CD4-positive, alpha-beta T cell treated with Interleukin-10 for 1 hour (primary cell): Measurements from ENCODE around the gene PI4K2B.
"Not testable (repeated sequence)": the region's sequence is repeated elsewhere in the genome, so short reads cannot be mapped to it uniquely, and the experiment has no call there.

ENCODE experiments used
- DNase-seq: peaks from one replicate; pipeline ENCODE4 v3.0.0-alpha.2; 2020

Gene PI4K2B

DNA sequence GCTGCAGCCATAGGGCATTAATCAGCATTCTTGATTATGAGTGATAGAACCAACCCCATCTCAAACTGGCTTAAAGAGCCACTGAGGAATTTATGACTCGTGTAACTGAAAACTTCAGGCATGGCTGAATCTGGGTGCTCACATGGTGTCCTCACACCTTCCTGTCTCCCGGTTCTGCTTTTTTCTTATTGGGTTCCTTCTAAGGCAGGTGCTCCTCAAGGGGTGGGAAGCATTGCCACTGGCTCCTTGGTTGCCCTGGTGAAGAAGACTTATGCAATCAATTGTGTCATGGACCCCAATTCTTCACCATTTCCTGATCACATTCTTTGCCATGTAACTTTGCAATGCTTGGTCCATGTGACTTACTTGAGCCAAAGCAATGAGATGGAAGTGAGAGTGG lies 74.5 kb downstream of the PI4K2B start:
- DNase-seq = no peak

DNA sequence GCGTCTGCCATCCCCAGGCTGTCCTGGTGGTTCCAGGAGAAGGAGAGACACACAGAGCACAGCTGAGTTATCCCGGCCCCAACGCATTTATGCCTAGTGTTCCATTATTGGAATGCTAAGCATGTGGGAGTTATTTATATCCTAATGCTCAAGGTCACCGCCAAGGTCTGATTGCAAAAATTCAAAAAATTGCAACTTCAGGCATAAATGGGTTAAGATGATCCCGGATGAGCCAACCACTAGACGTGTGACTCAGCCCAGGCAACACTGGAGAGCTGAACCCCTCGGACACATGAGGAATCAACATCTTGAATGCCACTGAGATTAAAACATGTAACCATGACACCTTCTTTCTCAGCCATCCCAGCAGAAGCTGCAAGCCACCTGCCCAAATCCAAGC lies 74.9 kb downstream of the PI4K2B start:
- no peak for DNase-seq

GRCh38 chr4:25310066-25310802 lies 76.4 kb downstream of the PI4K2B start:
- no peak for DNase-seq

GRCh38 chr4:25310803-25311166 lies 77.0 kb downstream of the PI4K2B start:
- no peak for DNase-seq

- DNase-seq = peak; percentile 90
Observed at GRCh38 chr4:25312496-25313200, 78.8 kb downstream of the PI4K2B start, which contains the start of gene ZCCHC4. Gene ZCCHC4, plus strand, starts transcription at chr4:25312774. Its CDS starts 36 bp downstream, at chr4:25312810.

DNA sequence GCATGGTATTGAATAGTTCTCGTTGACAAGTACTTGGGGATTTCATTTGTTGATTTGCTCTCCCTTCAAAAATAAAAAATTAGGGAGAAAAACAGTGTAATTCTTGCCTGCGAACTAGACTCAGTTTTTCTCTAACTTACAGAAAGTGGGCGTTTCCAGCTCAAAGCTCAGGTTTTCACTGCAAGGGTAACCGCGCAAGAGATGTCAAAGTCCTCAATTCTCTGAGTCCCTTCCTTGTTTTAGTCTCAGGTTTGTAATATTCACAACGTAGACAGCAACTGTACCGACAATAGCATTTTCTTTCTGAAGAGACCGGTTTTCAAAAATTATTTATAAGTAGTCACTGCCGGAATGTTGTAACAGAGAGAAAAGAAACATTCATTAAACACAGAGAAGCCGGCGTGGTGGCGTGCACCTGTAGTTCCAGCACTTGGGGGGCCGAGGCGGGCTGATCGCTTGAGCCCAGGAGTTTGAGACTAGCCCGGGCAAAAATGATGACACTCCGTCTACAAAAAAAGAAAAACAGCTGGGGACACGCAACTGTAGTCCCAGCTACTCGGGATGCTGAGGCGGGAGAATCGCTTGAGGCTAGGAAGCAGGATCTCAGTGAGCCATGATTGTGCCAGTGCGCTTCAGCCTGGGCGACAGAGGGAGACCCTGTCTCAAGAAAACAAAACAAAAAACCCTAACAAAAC lies 79.5 kb downstream of the PI4K2B start:
- peak; percentile 21 for DNase-seq

- DNase-seq = no peak
Observed at GRCh38 chr4:25320336-25320735, 86.5 kb downstream of the PI4K2B start.

GRCh38 chr4:25320773-25321172 lies 86.9 kb downstream of the PI4K2B start:
- no peak for DNase-seq

- DNase-seq = no peak
Observed at GRCh38 chr4:25321703-25322102, 87.9 kb downstream of the PI4K2B start.

GRCh38 chr4:25328463-25328862 lies 94.6 kb downstream of the PI4K2B start:
- DNase-seq = not testable (repeated sequence)
